Mucosa of descending colon (tissue), 3 donors: ENCODE data around the gene LGI1. TPM values are rescaled to one million over a fixed set of nuclear protein-coding genes. Genes with fewer than 3 reads are reported as not detected.

Experiments used
- ATAC-seq: fragments of 200-7000 bp; cut with Tn5 transposase; one replicate; pipeline ENCODE4 v1.9.1; 2020; ENCODE audit warnings: mild to moderate bottlenecking, moderate library complexity
- DNase-seq, 3 donors: peaks; one replicate each; pipeline ENCODE4 v3.0.0-alpha.2; 2020
- H3K36me3 ChIP-seq: fragments of 200-600 bp; one replicate; pipeline ENCODE4 v1.8.0; 2021; ENCODE audit warnings: low read depth, mild to moderate bottlenecking
- H3K4me1 ChIP-seq: fragments of 200-600 bp; one replicate; pipeline ENCODE4 v1.8.0; 2021; ENCODE audit warnings: low read depth, mild to moderate bottlenecking
- H3K4me3 ChIP-seq: fragments of 200-600 bp; one replicate; pipeline ENCODE4 v1.8.0; 2021; ENCODE audit warnings: mild to moderate bottlenecking
- H3K9me3 ChIP-seq: fragments of 200-600 bp; one replicate; pipeline ENCODE4 v1.8.0; 2021; ENCODE audit warnings: mild to moderate bottlenecking
- CTCF ChIP-seq: fragments of 200-600 bp; IDR thresholded peaks from one replicate; pipeline ENCODE4 v1.8.0; 2022; ENCODE audit warnings: antibody characterized with exemption, mild to moderate bottlenecking
- intact Hi-C, 2 donors: fragments of 100-400 bp; cut with DNase I in 1 of 2; cut with micrococcal nuclease in 1 of 2; formaldehyde crosslinking; loops; one replicate each; pipeline versions ENCODE4 v1.11.0 to v1.11.1; 2022; cut with DNase I, micrococcal nuclease
- total RNA-seq, 3 donors: library from RNA; stranded (reverse); fragmentation: NEBNext Ultra II Directional in 2 of 3; extraction: Animal tissue kit (Norgen Biotek cat#: 25700) in 2 of 3; gene quantifications; one replicate each; pipeline versions ENCODE4 v1.2.1 to v1.2.4, GENCODE V29; 2021 to 2023
- donor health status: DM: no; HTN: no; CAD: no; lungs with moderate emphysema.
- donor health status: DM: no; HTN: no; CAD: no.
- donor health status: DM: no; HTN: yes; CAD: no.

Gene LGI1
- total RNA-seq, 3 donors from 2014 or later: 0.69 to 6.3 (median 1.3) TPM

GRCh38 chr10:93754761-93755160 is 3.0 kb upstream of the LGI1 start:
- H3K9me3 ChIP-seq: no peaks in the 10 kb centered on the region
- ATAC-seq (no peak), DNase-seq (no peak)
- peaks cover 17% of the 10 kb centered on the region for H3K4me1 ChIP-seq
- H3K4me3 ChIP-seq: no peak overlapping the region
- TF ChIP-seq CTCF: no peak
- H3K36me3 ChIP-seq: no peaks in the 10 kb centered on the region
- intact Hi-C loops: no loop called here

DNA sequence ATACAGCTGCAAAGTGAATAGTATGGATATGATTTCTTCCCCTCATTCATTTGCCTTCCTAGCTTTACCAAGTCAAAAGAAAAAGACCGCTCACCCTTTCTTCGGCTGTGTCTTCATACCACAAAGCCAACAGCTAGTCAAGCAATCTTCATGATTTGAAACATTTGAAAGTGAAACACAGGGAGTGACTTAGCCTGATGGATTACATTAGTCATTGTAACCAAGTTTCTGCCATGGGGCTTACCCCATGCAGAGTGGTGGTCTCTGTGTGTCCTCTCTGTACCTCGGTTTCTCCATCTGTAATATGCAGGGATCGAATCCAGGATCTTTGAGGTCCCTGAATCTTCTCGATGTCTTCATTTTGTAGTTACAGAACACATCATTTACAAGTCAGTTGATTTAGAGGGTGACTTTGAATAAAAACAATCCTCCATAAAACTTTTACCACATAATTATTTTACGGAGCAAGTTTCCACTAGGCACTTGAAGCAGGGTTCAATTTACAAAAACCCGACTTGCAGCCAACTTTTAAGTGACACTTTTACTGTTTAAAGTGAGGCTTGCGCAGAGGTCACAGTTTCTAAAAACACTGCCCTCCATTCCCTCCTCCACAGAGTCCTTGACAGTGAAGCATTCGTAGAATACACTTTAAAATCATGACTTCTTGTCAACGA is 2.2 kb upstream of the LGI1 start:
- H3K4me1 ChIP-seq: peaks cover 15% of the 10 kb centered on the region
- no peak for ATAC-seq
- TF ChIP-seq CTCF: no peak
- H3K36me3 ChIP-seq: no peaks in the 10 kb centered on the region
- DNase-seq: no peak
- no peaks in the 10 kb centered on the region for H3K9me3 ChIP-seq
- no peak overlapping the region for H3K4me3 ChIP-seq
- intact Hi-C loops: no loop called here

DNA sequence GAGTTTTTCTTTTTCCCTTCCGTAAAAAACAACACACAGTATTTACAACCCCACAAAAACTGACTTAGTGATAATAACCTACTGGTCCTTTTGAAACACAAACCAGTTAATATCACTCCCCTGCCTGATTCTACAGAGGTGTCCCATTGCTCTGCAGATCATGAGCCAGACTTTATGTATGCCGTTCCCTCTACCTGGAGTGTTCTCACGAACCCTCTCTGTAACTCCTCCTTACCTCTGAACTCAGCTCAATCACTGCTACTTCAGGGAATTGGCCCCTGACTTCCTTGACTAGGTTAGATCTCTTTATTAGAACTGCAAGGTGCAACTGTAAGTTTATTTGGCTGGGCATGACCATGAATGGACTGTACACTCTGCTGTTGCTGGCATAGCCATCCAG is 1.6 kb upstream of the LGI1 start:
- Histone ChIP-seq H3K4me1 (peaks cover 11% of the 10 kb centered on the region), H3K9me3 (no peaks in the 10 kb centered on the region), H3K36me3 (no peaks in the 10 kb centered on the region), H3K4me3 (no peak overlapping the region)
- TF ChIP-seq CTCF: no peak
- no peak for DNase-seq
- ATAC-seq: no peak
- intact Hi-C loops: no loop called here

DNA sequence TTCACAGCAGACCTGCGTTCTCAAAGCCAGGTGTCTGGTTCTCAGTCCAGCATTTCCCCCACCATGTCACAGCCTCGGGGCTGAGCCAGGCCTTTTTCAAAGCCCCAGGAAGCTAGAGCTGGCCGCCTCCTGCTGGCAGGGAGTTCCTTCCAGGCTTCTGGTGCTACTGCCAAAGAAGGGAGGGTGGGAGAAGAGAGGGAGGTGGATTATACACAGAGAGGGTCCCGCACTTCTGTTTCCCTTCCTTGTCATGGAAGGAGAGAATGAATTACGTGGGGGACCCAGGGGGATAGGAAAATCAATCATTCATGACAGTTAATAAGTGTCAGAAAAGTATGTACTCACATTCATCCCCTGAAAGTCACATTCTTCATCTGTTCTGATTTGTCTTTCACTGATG is 600 bp upstream of the LGI1 start:
- Histone ChIP-seq H3K36me3 (no peaks in the 10 kb centered on the region), H3K9me3 (no peaks in the 10 kb centered on the region), H3K4me1 (peaks cover under 1% of the 10 kb centered on the region), H3K4me3 (no peak overlapping the region)
- intact Hi-C loops: no loop called here
- DNase-seq (no peak), ATAC-seq (no peak)
- TF ChIP-seq CTCF: no peak

DNA sequence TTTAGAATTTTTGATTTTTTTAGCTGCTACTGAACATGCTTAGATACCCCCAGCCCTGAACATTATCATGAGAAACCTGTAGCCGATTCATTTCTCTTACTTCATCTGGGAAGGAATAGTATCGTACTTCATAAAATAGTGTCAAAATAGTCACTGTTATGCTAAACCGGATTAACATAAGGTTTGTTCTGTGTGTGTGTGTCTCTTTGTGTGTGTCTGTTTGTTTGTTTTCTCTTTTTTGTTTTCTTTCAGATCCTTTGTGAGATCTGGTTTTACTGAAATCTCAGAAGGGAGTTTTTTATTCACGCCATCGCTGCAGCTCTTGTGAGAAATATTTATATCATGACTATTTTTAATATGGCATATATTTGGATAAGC is 761 bp downstream of the LGI1 start:
- Histone ChIP-seq H3K9me3 (no peaks in the 10 kb centered on the region), H3K4me3 (no peak overlapping the region), H3K4me1 (no peaks in the 10 kb centered on the region), H3K36me3 (no peaks in the 10 kb centered on the region)
- TF ChIP-seq CTCF: no peak
- ATAC-seq: no peak
- DNase-seq: no peak
- intact Hi-C loops: no loop called here
